SK-N-SH (cell line): Measurements from ENCODE around the gene LGALS13.

Experiments used
- CTCF ChIP-seq: fragments of 200-600 bp; sonication (generic); IDR thresholded peaks from 2 replicates; pipeline ENCODE4 v1.6.1; 2017; ENCODE audit warnings: antibody characterized with exemption, mild to moderate bottlenecking, moderate library complexity
- RCOR1 ChIP-seq: fragments of 150-350 bp; IDR thresholded peaks from 2 replicates; pipeline ENCODE4 v1.6.1; 2017; ENCODE audit warnings: antibody characterized with exemption, low read length

GRCh38 chr19:39554701-39555311 is 47.5 kb upstream of the LGALS13 start:
- TF ChIP-seq CTCF (no peak), RCOR1 (no peak)
